HG03457 (cell line): Measurements from ENCODE around the gene COL27A1.

Experiments used
- ATAC-seq: cut with Tn5 transposase; IDR thresholded peaks from one replicate; pipeline ENCODE4 v1.9.1; 2021; ENCODE audit warnings: moderate number of reproducible peaks; ENCODE audit not compliant: unreplicated experiment

COL27A1 gene

GRCh38 chr9:114141553-114142402 lies 13.6 kb upstream of the COL27A1 start:
- ATAC-seq = no peak

DNA sequence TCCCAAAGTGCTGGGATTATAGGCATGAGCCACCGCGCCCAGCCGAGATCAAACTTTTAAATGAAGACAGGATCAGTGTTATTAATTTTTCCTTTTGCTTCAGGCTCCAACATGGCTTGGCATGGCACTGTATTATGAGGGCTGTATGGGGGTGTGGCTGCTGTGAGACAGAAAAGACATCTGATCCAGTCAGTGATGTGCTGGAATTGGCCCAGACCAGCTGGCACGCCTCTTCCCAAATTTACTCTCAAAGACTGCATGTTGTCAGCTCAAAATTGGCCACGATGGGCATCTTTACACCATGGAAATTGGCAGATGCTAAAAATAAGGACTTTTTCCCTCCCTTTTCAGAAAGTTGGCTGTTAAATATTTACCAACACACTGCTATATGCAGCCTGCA lies 12.1 kb upstream of the COL27A1 start:
- ATAC-seq = no peak

GRCh38 chr9:114146735-114147134 lies 8.6 kb upstream of the COL27A1 start:
- ATAC-seq = no peak

DNA sequence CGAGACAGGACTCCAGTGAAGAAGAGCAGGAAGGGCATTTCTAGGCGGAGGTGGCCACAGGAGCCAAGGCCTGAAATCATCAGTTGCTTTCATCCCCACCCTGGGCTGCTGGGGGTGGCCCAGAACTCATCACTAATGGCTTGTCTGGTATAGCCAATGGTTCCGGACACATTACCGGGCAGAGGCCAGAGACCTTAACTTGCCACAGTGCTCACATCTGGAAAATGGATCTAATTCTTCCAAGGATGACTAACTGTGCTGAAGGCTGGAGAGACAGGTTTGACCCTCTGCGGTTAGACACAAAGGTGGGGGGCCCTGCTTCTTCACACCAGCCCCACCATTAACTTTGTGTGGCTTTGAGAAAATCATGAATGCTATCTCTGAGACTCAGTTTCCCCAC lies 6.2 kb upstream of the COL27A1 start:
- no peak for ATAC-seq

- no peak for ATAC-seq
Measured at GRCh38 chr9:114149765-114150340, 5.5 kb upstream of the COL27A1 start.

DNA sequence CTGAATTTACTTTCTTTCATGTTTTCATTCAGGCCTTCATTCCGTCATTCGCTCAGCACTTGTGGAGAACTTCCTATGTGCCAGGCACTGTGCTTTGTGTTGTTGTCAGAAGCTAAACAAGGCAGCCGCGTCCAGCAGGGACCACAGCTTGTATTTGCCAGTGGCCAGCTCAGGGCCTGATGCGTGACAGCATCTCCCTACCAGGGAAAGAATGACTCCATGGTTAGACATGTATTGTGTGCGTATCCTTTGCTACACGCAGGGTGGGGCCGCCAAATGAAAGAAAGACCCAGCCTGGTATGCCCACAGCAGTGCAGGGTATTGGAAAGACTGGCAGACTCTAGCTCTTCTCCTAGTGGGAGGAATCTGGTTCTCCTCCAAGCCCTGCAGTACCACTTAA lies 4.7 kb upstream of the COL27A1 start:
- no peak for ATAC-seq

GRCh38 chr9:114151426-114151956 lies 3.8 kb upstream of the COL27A1 start:
- ATAC-seq = no peak

DNA sequence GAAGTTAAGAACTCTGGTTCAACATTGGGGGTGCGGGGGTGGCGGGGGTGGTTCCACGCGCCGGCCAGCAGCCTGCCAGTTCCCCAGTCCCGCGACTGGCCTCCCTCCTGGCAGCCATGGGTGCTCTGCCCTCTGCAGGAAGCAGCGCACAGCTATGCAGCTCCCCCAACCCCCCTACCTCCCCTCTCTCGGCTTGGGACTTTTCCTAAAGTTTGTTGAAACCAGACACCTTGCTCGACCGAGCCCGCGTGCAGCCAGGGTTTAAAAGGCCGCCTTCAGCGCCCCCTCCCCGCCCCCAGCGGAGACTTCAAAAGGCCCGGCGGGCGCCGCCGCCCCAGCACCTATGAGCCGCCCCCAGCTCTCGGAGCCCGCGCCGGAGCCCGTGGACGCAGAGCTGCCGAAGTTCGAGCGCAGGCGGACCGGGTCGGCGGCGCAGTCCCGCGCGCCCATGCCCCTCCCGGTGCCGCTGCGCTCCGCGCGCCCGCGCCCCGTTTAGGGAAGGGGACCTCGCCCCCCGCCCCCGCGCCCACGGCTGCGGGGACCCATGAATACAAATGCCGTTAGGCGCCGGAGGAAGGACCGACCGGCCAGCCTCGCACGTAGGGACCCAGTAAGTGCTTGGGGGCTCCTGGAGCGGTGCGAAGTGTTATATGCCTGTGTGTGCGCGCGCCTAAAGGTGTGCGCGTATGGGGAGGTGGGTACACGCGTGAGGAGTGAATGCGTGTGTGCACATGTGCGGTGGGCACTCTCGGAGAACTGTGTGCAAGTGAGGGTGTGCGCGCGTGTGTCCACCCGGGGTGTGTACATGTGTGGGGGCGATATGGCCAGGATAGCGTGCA lies 1.4 kb upstream of the COL27A1 start:
- ATAC-seq = no peak

GRCh38 chr9:114154600-114155102 lies 686 bp upstream of the COL27A1 start:
- no peak for ATAC-seq

GRCh38 chr9:114155995-114156656 lies 789 bp downstream of the COL27A1 start:
- ATAC-seq = no peak

DNA sequence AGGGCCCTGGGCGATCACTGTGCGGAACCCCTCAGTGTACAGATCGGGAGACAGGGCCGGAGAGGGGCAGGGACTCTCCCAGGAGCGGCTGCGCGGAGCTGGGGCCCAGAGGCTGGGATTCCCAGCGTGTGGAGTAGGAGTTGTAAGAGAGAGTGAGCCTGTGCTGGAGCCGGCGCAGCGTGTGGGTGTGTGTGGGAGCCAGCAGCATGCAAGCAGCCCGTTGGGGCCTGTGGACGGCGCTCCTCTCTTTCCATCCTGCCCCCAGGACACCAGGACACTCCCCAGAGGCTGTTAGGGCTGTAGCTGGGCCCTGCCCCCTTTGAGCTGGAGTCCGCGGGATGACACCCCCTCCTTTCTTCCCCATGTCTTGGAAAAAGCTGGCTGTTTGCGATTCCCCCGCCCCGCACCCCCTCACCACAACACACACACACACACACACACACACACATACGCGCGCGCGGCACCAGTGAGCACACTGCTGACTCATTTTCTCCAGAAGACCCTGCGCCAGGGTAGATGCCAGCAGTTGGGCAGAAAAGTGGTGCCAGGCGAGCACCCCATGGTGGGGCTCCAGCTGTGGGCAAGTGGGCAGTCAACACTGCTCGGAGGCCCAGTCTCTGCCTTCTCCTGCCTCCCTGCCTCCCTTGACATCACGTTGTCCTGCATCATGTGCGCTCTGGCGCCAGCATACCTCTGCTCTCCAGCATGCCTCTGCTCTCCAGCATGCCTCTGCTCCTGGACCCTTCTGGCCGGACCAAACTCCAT lies 1.5 kb downstream of the COL27A1 start:
- ATAC-seq = no peak

GRCh38 chr9:114157516-114158176 lies 2.3 kb downstream of the COL27A1 start:
- no peak for ATAC-seq

DNA sequence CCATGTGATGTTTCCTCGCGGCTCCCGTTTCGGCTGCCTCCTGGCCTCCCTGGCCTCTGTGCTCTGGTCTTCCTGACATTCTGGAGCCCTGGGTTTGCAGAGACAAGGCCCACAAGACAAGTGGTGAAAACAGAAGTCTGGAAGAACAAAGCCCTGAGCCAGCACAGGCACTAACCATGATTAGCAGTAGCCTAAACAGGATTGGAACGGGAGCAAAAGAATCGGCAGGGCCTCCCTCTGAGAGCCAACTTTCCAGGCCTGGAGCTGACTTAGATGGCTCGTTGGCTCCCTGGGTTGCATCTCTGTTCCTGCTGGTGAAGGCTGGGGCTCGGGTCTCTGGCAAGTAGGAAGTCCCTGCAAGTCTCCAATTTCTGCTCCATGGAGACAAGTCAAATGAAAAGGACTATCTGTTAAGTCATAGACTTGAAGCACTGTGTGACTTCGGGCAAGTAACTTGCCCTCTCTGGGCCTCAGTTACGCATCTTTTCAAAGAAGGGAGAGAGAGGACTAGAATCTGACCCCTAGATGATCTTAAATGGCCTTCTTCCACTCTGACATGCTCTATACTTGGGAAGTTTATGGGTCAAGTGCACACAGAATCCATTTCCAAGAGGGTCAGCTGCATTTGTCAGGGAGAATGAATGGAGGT lies 3.3 kb downstream of the COL27A1 start:
- ATAC-seq = no peak

DNA sequence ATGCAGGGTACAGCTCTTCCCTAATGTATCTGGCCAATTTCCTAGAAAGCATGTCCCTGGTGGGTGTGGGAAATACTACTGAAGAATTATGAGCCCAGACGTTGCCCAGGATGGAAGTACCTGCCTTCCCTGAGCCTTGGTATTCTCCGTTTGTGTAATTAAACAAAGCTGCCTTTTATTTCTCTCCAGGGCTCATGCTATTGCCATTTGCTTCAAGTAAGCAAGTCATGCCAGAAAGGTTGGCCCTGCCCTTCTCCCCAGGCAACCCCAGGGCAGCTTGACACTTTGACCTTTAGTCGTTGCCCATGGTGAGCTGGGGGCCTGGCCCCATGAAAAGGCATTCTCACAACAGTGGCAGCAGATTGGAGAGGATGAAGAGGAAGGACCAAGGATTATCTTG lies 4.4 kb downstream of the COL27A1 start:
- no peak for ATAC-seq

DNA sequence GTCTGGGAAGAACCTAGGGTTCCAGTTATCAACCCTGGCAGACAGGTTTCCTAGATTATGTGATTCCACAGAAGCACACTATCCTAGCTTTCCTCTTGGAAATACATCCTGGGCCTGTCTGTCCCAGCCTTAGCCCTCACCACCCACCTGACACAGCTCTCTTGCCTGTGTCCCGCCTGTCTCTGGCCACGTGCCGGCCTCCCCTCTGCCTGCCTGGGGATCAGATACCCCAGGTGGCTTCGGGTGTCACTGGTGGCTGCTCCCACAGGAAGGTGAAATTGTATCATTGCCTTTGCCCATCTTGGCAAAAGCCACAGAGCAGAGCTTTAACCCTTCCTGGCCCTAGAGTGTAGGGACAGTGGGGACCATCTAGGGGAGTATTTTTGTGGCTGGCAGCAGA lies 6.2 kb downstream of the COL27A1 start:
- ATAC-seq = no peak

DNA sequence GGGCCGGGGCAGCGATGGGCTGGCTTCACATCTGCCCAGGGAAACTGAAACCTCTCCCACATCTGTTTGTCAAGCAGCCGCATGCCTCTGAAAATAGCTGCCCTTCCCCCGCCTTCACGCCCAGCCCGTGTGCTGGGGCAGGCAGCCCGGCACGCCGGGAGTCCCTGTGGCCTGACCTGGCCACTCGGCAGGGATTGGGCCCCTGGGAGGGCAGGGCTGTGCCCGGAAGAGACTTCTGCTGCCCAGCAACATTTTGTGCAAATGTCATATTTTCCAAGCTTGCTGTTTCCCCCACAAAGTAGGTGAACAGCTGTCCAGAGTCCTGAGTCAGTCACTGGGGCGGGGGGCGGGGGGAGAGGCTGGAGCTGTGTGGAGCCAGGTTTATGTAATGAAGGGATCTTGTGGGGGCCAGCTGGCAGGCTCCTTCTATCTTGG lies 8.2 kb downstream of the COL27A1 start:
- no peak for ATAC-seq

- ATAC-seq = no peak
Measured at GRCh38 chr9:114164191-114164794, 9.0 kb downstream of the COL27A1 start.

- no peak for ATAC-seq
Measured at GRCh38 chr9:114165407-114166102, 10.2 kb downstream of the COL27A1 start.
